ENCODE data around the gene VIPR2.
"Not testable (repeated sequence)": the region's sequence is repeated elsewhere in the genome, so short reads cannot be mapped to it uniquely, and the experiment has no call there.

Gene VIPR2

DNA sequence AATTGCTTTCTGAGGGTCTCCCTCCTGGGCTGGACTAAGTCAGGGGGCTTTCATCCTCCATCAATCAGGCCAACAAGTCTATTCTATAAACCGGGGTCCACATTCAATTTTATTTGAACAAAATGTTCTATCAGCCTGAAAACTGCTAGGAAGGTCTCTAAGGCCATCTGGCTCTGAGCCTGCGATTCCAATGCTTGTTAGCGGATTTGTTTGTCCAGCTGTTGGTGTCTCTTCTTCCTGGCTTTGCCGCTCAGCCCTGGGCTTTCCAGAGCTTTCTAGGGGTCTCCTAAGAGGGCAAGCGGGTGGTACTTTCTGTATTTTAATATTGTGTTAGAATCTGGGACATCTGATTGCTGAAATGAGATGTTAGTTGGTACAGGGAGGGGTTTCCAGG lies 136.7 kb downstream of the VIPR2 start:
- Histone ChIP-seq H3K9me3 (ENCODE audit: insufficient read depth, low read depth, low read length) (peaks cover 1% of the 10 kb centered on the region), H2AK5ac (ENCODE audit: low read length) (no peak overlapping the region), H4K91ac (ENCODE audit: low read depth, low read length) (no peak overlapping the region), H3K4me1 (ENCODE audit: control insufficient read depth in 1 of 2, insufficient read depth in 2 of 2, low read length in 2 of 2) (no peaks in the 10 kb centered on the region), H3K9ac (ENCODE audit: low read length) (no peak overlapping the region), H3K79me2 (ENCODE audit: control insufficient read depth, insufficient read depth, low read length, poor library complexity) (no peaks in the 10 kb centered on the region), H4K8ac (ENCODE audit: low read depth, low read length) (no peak overlapping the region), H3K4me3 (ENCODE audit: low read depth, low read length) (no peak overlapping the region), H3K27ac (ENCODE audit: low read depth, low read length) (no peak overlapping the region), H2BK120ac (ENCODE audit: insufficient read depth, low read length, poor library complexity) (no peak overlapping the region), H2BK5ac (ENCODE audit: low read depth, low read length, poor library complexity) (no peak overlapping the region), H3K4me2 (ENCODE audit: low read length) (no peak overlapping the region), H2BK12ac (ENCODE audit: low read length) (no peak overlapping the region), H3K23ac (ENCODE audit: low read length) (no peak overlapping the region), H3K79me1 (ENCODE audit: low read length) (no peaks in the 10 kb centered on the region), H3K18ac (ENCODE audit: low read length) (no peak overlapping the region), H3K27me3 (ENCODE audit: insufficient read depth, low read length) (no peaks in the 10 kb centered on the region), H4K12ac (ENCODE audit: low read depth, low read length) (no peak overlapping the region), H3K14ac (ENCODE audit: low read length) (no peak overlapping the region), H3K4ac (ENCODE audit: low read depth, low read length) (no peak overlapping the region), H3K36me3 (ENCODE audit: control insufficient read depth in 1 of 2, insufficient read depth in 2 of 2, low read length in 2 of 2) (no peaks in the 10 kb centered on the region), H2AFZ (ENCODE audit: insufficient read depth, low read length, poor library complexity) (no peak overlapping the region)
- DNase-seq: no peak
- WGBS (ENCODE audit: extremely low coverage, insufficient coverage, insufficient read length): no CpG with 5 or more reads among the region's 5 CpGs

DNA sequence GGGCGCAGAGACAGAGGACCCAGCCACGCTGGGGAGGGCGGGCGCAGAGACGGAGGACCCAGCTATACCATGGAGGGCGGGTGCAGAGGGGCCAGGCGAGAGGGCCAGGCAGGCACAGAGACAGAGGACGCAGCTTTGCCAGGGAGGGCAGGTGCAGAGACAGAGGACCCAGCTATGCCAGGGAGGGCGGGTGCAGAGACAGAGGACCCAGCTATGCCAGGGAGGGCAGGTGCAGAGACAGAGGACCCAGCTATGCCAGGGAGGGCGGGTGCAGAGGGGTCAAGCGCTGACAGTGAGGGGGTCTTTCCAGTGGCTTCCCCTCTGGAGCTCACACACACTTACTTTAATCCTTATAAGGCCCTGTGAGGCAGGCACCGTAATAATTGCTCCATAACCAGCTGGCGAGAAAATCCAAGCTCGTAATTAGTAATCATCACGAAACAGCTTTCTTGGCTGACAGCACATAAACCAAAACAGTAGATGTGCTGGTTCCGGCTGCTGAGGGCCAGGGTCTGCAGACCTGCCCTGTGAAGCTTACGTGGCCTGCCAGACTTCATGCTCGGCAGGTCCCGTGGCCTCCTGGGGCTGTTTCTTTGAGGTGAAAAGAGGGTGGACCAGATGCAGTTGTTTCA lies 137.2 kb downstream of the VIPR2 start:
- Histone ChIP-seq H2BK5ac (ENCODE audit: low read depth, low read length, poor library complexity) (no peak overlapping the region), H3K27ac (ENCODE audit: low read depth, low read length) (no peak overlapping the region), H3K4ac (ENCODE audit: low read depth, low read length) (no peak overlapping the region), H4K8ac (ENCODE audit: low read depth, low read length) (no peak overlapping the region), H3K4me1 (ENCODE audit: control insufficient read depth in 1 of 2, insufficient read depth in 2 of 2, low read length in 2 of 2) (no peaks in the 10 kb centered on the region), H3K79me1 (ENCODE audit: low read length) (no peaks in the 10 kb centered on the region), H3K4me3 (ENCODE audit: low read depth, low read length) (no peak overlapping the region), H4K91ac (ENCODE audit: low read depth, low read length) (no peak overlapping the region), H2BK120ac (ENCODE audit: insufficient read depth, low read length, poor library complexity) (no peak overlapping the region), H2AFZ (ENCODE audit: insufficient read depth, low read length, poor library complexity) (no peak overlapping the region), H2BK12ac (ENCODE audit: low read length) (no peak overlapping the region), H3K9ac (ENCODE audit: low read length) (no peak overlapping the region), H3K27me3 (ENCODE audit: insufficient read depth, low read length) (no peaks in the 10 kb centered on the region), H4K12ac (ENCODE audit: low read depth, low read length) (no peak overlapping the region), H3K18ac (ENCODE audit: low read length) (no peak overlapping the region), H3K14ac (ENCODE audit: low read length) (no peak overlapping the region), H3K36me3 (ENCODE audit: control insufficient read depth in 1 of 2, insufficient read depth in 2 of 2, low read length in 2 of 2) (no peaks in the 10 kb centered on the region), H3K23ac (ENCODE audit: low read length) (no peak overlapping the region), H3K9me3 (ENCODE audit: insufficient read depth, low read depth, low read length) (peaks cover 1% of the 10 kb centered on the region), H3K79me2 (ENCODE audit: control insufficient read depth, insufficient read depth, low read length, poor library complexity) (no peaks in the 10 kb centered on the region), H3K4me2 (ENCODE audit: low read length) (no peak overlapping the region), H2AK5ac (ENCODE audit: low read length) (no peak overlapping the region)
- WGBS (ENCODE audit: extremely low coverage, insufficient coverage, insufficient read length): no CpG with 5 or more reads among the region's 19 CpGs
- no peak for DNase-seq

DNA sequence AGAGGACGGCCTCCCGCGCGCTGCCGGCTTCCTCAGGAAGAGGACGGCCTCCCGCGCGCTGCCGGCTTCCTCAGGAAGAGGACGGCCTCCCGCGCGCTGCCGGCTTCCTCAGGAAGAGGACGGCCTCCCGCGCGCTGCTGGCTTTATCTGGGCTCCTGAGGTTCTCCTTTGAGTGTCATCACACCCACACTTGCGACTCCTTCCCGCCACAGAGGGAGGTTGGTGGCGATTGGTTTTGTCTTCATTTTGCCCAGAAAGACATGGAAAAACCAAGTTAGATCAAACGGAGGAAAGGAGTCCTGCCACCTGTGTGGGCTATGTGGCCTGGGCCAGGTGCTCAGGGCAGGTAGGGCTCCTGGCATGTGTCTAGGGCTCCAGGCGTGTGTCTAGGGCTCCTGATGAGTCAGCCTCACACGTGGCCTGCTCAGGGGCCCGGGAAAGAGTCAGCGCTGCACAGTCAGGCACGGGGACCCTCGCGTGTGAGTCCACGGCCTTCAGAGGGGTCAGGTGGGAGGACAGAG lies 138.0 kb downstream of the VIPR2 start:
- Histone ChIP-seq H3K9me3 (ENCODE audit: insufficient read depth, low read depth, low read length) (peaks cover 5% of the 10 kb centered on the region), H2BK12ac (ENCODE audit: low read length) (no peak overlapping the region), H2BK5ac (ENCODE audit: low read depth, low read length, poor library complexity) (no peak overlapping the region), H3K9ac (ENCODE audit: low read length) (no peak overlapping the region), H2BK120ac (ENCODE audit: insufficient read depth, low read length, poor library complexity) (no peak overlapping the region), H4K91ac (ENCODE audit: low read depth, low read length) (no peak overlapping the region), H3K27ac (ENCODE audit: low read depth, low read length) (no peak overlapping the region), H3K4me3 (ENCODE audit: low read depth, low read length) (no peak overlapping the region), H3K14ac (ENCODE audit: low read length) (no peak overlapping the region), H3K27me3 (ENCODE audit: insufficient read depth, low read length) (no peaks in the 10 kb centered on the region), H3K4ac (ENCODE audit: low read depth, low read length) (no peak overlapping the region), H4K8ac (ENCODE audit: low read depth, low read length) (no peak overlapping the region), H3K36me3 (ENCODE audit: control insufficient read depth in 1 of 2, insufficient read depth in 2 of 2, low read length in 2 of 2) (no peaks in the 10 kb centered on the region), H3K4me1 (ENCODE audit: control insufficient read depth in 1 of 2, insufficient read depth in 2 of 2, low read length in 2 of 2) (no peaks in the 10 kb centered on the region), H3K23ac (ENCODE audit: low read length) (no peak overlapping the region), H2AFZ (ENCODE audit: insufficient read depth, low read length, poor library complexity) (no peak overlapping the region), H3K79me1 (ENCODE audit: low read length) (no peaks in the 10 kb centered on the region), H3K4me2 (ENCODE audit: low read length) (no peak overlapping the region), H3K18ac (ENCODE audit: low read length) (no peak overlapping the region), H2AK5ac (ENCODE audit: low read length) (no peak overlapping the region), H3K79me2 (ENCODE audit: control insufficient read depth, insufficient read depth, low read length, poor library complexity) (no peaks in the 10 kb centered on the region), H4K12ac (ENCODE audit: low read depth, low read length) (no peak overlapping the region)
- DNase-seq: peak; percentile 16 to 39
- no CpG with 5 or more reads among the region's 31 CpGs for WGBS (ENCODE audit: extremely low coverage, insufficient coverage, insufficient read length)

DNA sequence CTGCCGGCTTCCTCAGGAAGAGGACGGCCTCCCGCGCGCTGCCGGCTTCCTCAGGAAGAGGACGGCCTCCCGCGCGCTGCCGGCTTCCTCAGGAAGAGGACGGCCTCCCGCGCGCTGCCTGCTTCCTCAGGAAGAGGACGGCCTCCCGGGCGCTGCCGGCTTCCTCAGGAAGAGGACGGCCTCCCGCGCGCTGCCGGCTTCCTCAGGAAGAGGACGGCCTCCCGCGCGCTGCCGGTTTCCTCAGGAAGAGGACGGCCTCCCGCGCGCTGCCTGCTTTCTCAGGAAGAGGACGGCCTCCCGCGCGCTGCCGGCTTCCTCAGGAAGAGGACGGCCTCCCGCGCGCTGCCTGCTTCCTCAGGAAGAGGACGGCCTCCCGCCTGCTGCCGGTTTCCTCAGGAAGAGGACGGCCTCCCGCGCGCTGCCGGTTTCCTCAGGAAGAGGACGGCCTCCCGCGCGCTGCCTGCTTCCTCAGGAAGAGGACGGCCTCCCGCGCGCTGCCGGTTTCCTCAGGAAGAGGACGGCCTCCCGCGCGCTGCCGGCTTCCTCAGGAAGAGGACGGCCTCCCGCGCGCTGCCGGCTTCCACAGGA lies 138.6 kb downstream of the VIPR2 start:
- not testable (repeated sequence) for H4K91ac ChIP-seq (ENCODE audit: low read depth, low read length); H3K27me3 ChIP-seq (ENCODE audit: insufficient read depth, low read length)
- WGBS (ENCODE audit: extremely low coverage, insufficient coverage, insufficient read length): no CpG with 5 or more reads among the region's 69 CpGs

More for the DNA sequence above, 138.6 kb downstream of the VIPR2 start:
- H3K4me3 ChIP-seq (ENCODE audit: low read depth, low read length); H2AK5ac ChIP-seq (ENCODE audit: low read length); H3K14ac ChIP-seq (ENCODE audit: low read length); H3K4me1 ChIP-seq (ENCODE audit: control insufficient read depth in 1 of 2, insufficient read depth in 2 of 2, low read length in 2 of 2); H3K9me3 ChIP-seq (ENCODE audit: insufficient read depth, low read depth, low read length); H2BK120ac ChIP-seq (ENCODE audit: insufficient read depth, low read length, poor library complexity); H2BK12ac ChIP-seq (ENCODE audit: low read length); H4K12ac ChIP-seq (ENCODE audit: low read depth, low read length); H2AFZ ChIP-seq (ENCODE audit: insufficient read depth, low read length, poor library complexity); H2BK5ac ChIP-seq (ENCODE audit: low read depth, low read length, poor library complexity); H3K23ac ChIP-seq (ENCODE audit: low read length); H3K27ac ChIP-seq (ENCODE audit: low read depth, low read length); H4K8ac ChIP-seq (ENCODE audit: low read depth, low read length); DNase-seq; H3K79me1 ChIP-seq (ENCODE audit: low read length); H3K4ac ChIP-seq (ENCODE audit: low read depth, low read length); H3K4me2 ChIP-seq (ENCODE audit: low read length); H3K9ac ChIP-seq (ENCODE audit: low read length); H3K18ac ChIP-seq (ENCODE audit: low read length); H3K79me2 ChIP-seq (ENCODE audit: control insufficient read depth, insufficient read depth, low read length, poor library complexity); H3K36me3 ChIP-seq (ENCODE audit: control insufficient read depth in 1 of 2, insufficient read depth in 2 of 2, low read length in 2 of 2): not testable (repeated sequence)

All from trophoblast cell (in vitro differentiated cells and primary cell).